Prostate gland (tissue), 2 donors: Measurements from ENCODE around the gene CTIF. TPM values are rescaled to one million over a fixed set of nuclear protein-coding genes. Genes with fewer than 3 reads are reported as not detected.

ENCODE experiments used
- DNase-seq: peaks from one replicate; pipeline ENCODE4 v3.0.0-alpha.2; 2019; ENCODE audit warnings: low spot score
- H3K27ac ChIP-seq, 2 donors: fragments of 200-600 bp; sonication (generic); 2 replicates each; pipeline ENCODE4 v1.5.1; 2017 to 2019
- H3K27me3 ChIP-seq: fragments of 200-600 bp; sonication (generic); replicated peaks from 2 replicates; pipeline ENCODE4 v1.5.1; 2019; ENCODE audit not compliant: insufficient read depth
- H3K36me3 ChIP-seq, 2 donors: fragments of 200-600 bp; sonication (generic); 1 replicate in 1 of 2; 2 replicates in 1 of 2; pipeline versions ENCODE4 v1.5.1 to v1.8.1; 2017 to 2019
- H3K4me1 ChIP-seq: fragments of 200-600 bp; sonication (generic); replicated peaks from 2 replicates; pipeline ENCODE4 v1.5.1; 2019
- H3K4me3 ChIP-seq, 2 donors: fragments of 200-600 bp; sonication (generic); 2 replicates each; pipeline ENCODE4 v1.5.1; 2017 to 2019
- H3K9me3 ChIP-seq: fragments of 200-600 bp; sonication (generic); 2 replicates; pipeline ENCODE4 v1.5.1; 2017
- POLR2A ChIP-seq: fragments of 450-650 bp; IDR thresholded peaks from one replicate; pipeline ENCODE4 v1.6.1; 2016; ENCODE audit warnings: antibody characterized with exemption, mild to moderate bottlenecking
- POLR2AphosphoS5 ChIP-seq: sonication (generic); formaldehyde crosslinking; IDR thresholded peaks from one replicate; pipeline ENCODE4 v1.6.1; 2017; ENCODE audit warnings: antibody characterized with exemption
- WGBS: methylation state at CpG from one replicate; pipeline ENCODE4 v1.1.5; 2018; 5-methylcytosine and 5-hydroxymethylcytosine counted together
- intact Hi-C: fragments of 100-400 bp; cut with DNase I; formaldehyde crosslinking; loops from one replicate; pipeline ENCODE4 v1.14.2; 2022
- total RNA-seq, 2 donors: library from RNA; depleted of rRNA; stranded (reverse); fragments of >200 nt; gene quantifications; one replicate each; pipeline ENCODE4 v1.1.0, GENCODE V29; 2016
- TF ChIP-seq, protein P1 (sequence below), 4 experiments: fragments of 200-600 bp in 2 of 4; fragments of 450-650 bp in 2 of 4; sonication (generic) in 2 of 4; IDR thresholded peaks; 1 replicate in 3 of 4; 2 replicates in 1 of 4; pipeline ENCODE4 v1.5.1; 2016 to 2019; ENCODE audit warnings: antibody characterized with exemption in 4 of 4, mild to moderate bottlenecking in 2 of 4, moderate library complexity in 2 of 4

Gene CTIF
- total RNA-seq, 2 donors from 2014 or later: 8.1 to 57.9 TPM

- no peak for DNase-seq
- H3K9me3 ChIP-seq: no peaks in the 10 kb centered on the region
- H3K4me1 ChIP-seq: no peaks in the 10 kb centered on the region
- H3K4me3 ChIP-seq: no peak overlapping the region
- 95% methylated on average over 11 of the region's 11 CpGs for WGBS
- no peaks in the 10 kb centered on the region for H3K36me3 ChIP-seq
- no peaks in the 10 kb centered on the region for H3K27me3 ChIP-seq
- intact Hi-C loops: no loop called here
- TF ChIP-seq POLR2AphosphoS5 (no peak), POLR2A (no peak)
- TF ChIP-seq, protein P1, sequence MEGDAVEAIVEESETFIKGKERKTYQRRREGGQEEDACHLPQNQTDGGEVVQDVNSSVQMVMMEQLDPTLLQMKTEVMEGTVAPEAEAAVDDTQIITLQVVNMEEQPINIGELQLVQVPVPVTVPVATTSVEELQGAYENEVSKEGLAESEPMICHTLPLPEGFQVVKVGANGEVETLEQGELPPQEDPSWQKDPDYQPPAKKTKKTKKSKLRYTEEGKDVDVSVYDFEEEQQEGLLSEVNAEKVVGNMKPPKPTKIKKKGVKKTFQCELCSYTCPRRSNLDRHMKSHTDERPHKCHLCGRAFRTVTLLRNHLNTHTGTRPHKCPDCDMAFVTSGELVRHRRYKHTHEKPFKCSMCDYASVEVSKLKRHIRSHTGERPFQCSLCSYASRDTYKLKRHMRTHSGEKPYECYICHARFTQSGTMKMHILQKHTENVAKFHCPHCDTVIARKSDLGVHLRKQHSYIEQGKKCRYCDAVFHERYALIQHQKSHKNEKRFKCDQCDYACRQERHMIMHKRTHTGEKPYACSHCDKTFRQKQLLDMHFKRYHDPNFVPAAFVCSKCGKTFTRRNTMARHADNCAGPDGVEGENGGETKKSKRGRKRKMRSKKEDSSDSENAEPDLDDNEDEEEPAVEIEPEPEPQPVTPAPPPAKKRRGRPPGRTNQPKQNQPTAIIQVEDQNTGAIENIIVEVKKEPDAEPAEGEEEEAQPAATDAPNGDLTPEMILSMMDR (IDR thresholded peaks at IDR 0.05): no peak
- H3K27ac ChIP-seq: no peak overlapping the region
Measured at GRCh38 chr18:48705531-48705930, 166.7 kb downstream of the CTIF start.

GRCh38 chr18:48706731-48707130, 167.9 kb downstream of the CTIF start:
- no peak for DNase-seq
- H3K36me3 ChIP-seq: no peaks in the 10 kb centered on the region
- no peak for TF ChIP-seq POLR2AphosphoS5
- no peak for TF ChIP-seq POLR2A
- TF ChIP-seq, protein P1 (IDR thresholded peaks at IDR 0.05): no peak
- no peak overlapping the region for H3K27ac ChIP-seq
- intact Hi-C loops: no loop called here
- 85% methylated on average over 5 of the region's 5 CpGs for WGBS
- H3K4me3 ChIP-seq: no peak overlapping the region
- H3K4me1 ChIP-seq: no peaks in the 10 kb centered on the region
- no peaks in the 10 kb centered on the region for H3K27me3 ChIP-seq
- H3K9me3 ChIP-seq: no peaks in the 10 kb centered on the region

- 94% methylated on average over 7 of the region's 7 CpGs for WGBS
- no peaks in the 10 kb centered on the region for H3K27me3 ChIP-seq
- DNase-seq: no peak
- TF ChIP-seq POLR2AphosphoS5: no peak
- no peak for TF ChIP-seq POLR2A
- TF ChIP-seq, protein P1 (IDR thresholded peaks at IDR 0.05): no peak
- no peak overlapping the region for H3K4me3 ChIP-seq
- H3K9me3 ChIP-seq: no peaks in the 10 kb centered on the region
- H3K36me3 ChIP-seq: no peaks in the 10 kb centered on the region
- H3K27ac ChIP-seq: no peak overlapping the region
- intact Hi-C loops: no loop called here
- no peaks in the 10 kb centered on the region for H3K4me1 ChIP-seq
Measured at GRCh38 chr18:48707636-48708296, 168.9 kb downstream of the CTIF start.

DNA sequence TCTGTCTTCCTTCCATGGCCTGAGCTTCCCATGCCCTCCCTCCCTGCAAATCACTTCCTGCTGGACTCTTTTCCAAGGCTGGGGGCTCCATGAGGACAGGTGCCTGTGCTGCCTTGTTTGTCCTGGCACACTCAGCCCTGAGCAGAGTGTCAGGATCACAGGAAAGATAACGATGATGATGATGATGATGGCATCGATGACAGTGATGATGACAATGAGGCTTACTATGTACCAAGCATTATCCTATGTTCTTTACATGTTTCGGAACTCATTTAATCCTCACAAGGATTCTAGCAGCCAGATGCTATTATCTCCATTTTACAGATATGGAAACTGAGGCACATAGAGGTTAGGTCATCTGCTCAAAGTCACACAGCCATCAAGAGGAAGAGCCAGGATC, 170.0 kb downstream of the CTIF start:
- DNase-seq: no peak
- TF ChIP-seq POLR2A: no peak
- TF ChIP-seq, protein P1 (IDR thresholded peaks at IDR 0.05): no peak
- TF ChIP-seq POLR2AphosphoS5: no peak
- no peaks in the 10 kb centered on the region for H3K9me3 ChIP-seq
- intact Hi-C loops: no loop called here
- WGBS: 65% methylated on average over 3 of the region's 3 CpGs
- H3K36me3 ChIP-seq: no peaks in the 10 kb centered on the region
- H3K27me3 ChIP-seq: no peaks in the 10 kb centered on the region
- H3K27ac ChIP-seq: no peak overlapping the region
- H3K4me1 ChIP-seq: no peaks in the 10 kb centered on the region
- no peak overlapping the region for H3K4me3 ChIP-seq

GRCh38 chr18:48709371-48710062, 170.7 kb downstream of the CTIF start:
- Histone ChIP-seq H3K27ac (no peak overlapping the region), H3K27me3 (no peaks in the 10 kb centered on the region), H3K36me3 (no peaks in the 10 kb centered on the region), H3K4me3 (no peak overlapping the region), H3K4me1 (no peaks in the 10 kb centered on the region), H3K9me3 (no peaks in the 10 kb centered on the region)
- intact Hi-C loops: no loop called here
- WGBS: 68% methylated on average over 12 of the region's 12 CpGs
- TF ChIP-seq POLR2A (no peak), POLR2AphosphoS5 (no peak)
- TF ChIP-seq, protein P1 (IDR thresholded peaks at IDR 0.05): no peak
- no peak for DNase-seq
